Activated T-helper 9 cell treated with anti-CD3 and anti-CD28 coated beads, Interleukin-2, amount 50 U/mL, for 16 hours (primary cell): ENCODE measurements around the gene PKD2L2.
"Not testable (repeated sequence)": the region's sequence is repeated elsewhere in the genome, so short reads cannot be mapped to it uniquely, and the experiment has no call there.

Experiments used
- DNase-seq: peaks from one replicate; pipeline ENCODE4 v3.0.0-alpha.2; 2020; ENCODE audit warnings: low read depth

The PKD2L2 gene

GRCh38 chr5:137888466-137888862 is 793 bp upstream of the PKD2L2 start:
- DNase-seq: no peak

GRCh38 chr5:137890845-137891244 is 1.6 kb downstream of the PKD2L2 start:
- DNase-seq: no peak

DNA sequence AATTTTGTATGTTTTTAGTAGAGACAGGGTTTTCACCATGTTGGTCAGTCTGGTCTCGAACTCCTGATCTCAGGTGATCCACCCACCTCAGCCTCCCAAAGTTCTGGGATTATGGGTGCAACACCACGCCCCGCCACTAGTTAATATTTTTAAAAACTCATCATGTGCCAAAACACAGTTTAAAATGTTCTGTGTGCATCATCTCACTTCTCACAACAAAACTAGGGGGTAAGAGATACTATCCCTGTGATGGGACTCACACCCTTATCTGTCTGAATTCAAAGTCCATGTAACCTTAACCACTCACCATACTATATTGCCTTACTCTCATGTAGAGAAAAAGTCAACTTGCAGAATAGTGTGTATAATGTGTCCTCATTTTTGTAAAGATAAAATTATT is 2.6 kb downstream of the PKD2L2 start:
- DNase-seq: no peak

GRCh38 chr5:137894586-137894985 is 5.3 kb downstream of the PKD2L2 start:
- DNase-seq: no peak

GRCh38 chr5:137896560-137896959 is 7.3 kb downstream of the PKD2L2 start:
- DNase-seq: no peak

DNA sequence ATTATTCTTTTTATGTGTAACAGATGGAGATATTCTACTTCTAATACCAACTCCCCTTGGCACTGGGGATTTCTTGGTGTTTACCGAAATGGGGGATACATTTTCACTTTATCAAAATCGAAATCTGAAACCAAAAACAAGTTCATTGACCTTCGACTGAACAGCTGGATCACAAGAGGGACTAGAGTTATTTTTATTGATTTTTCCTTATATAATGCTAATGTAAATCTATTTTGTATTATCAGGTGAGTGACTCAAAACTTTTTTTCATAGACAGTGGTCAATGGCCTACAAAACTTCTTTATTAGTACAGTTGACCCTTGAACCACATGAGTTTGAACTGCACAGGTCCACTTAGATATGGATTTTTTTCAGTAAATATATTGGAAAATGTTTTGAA is 10.2 kb downstream of the PKD2L2 start:
- no peak for DNase-seq

- DNase-seq: no peak
Observed at GRCh38 chr5:137901011-137901817, 12.0 kb downstream of the PKD2L2 start.

DNA sequence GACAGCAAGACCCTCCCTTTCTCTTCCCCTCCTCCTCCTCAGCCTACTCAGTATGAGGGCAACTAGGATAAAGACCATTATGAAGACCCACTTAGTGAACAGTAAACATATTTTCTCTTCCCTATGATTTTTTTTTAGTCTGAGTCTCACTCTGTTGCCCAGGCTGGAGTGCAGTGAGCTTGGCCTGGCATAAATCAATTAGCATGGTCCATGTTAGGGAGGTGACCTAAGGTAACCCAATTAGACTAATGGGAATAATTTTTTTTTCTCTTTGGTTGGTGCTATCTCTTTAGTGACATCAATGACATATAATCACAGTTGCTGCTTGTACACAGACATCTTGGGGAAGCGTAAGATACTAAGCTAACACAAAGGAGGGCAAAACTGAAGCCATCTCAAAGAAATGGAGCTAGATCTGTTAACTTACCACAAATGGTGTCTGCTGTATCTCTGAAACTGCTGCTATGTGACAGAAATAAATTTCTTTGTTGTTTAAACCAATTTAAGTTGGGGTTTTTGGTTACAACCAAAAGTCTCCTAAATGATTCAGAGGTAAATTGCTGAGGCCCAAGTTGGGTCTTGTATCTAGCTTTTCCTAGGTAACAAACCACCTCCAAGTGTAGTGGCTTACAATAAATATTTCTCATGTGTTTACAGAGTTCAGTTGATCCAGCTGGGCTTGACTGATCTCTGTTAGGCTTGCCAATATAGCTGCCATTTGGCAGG is 13.3 kb downstream of the PKD2L2 start:
- no peak for DNase-seq

GRCh38 chr5:137914758-137915157 is 25.5 kb downstream of the PKD2L2 start:
- no peak for DNase-seq

DNA sequence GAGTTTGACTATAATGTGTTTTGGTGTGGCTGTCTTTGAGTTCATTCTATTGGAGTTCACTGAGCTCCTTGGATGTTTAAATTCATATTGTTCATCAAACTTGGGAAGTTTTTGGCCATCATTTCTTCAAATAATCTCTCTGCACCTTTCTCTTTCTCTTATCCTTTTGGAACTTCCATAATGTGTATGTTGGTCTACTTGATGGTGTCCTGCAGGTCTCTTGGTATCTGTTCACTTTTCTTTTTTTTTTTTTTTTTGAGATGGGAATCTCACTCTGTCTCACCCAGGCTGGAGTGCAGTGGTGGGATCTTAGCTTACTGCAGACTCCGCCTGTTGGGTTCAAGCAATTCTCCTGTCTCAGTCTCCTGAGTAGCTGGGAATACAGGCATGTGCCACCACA is 27.7 kb downstream of the PKD2L2 start:
- DNase-seq: no peak

DNA sequence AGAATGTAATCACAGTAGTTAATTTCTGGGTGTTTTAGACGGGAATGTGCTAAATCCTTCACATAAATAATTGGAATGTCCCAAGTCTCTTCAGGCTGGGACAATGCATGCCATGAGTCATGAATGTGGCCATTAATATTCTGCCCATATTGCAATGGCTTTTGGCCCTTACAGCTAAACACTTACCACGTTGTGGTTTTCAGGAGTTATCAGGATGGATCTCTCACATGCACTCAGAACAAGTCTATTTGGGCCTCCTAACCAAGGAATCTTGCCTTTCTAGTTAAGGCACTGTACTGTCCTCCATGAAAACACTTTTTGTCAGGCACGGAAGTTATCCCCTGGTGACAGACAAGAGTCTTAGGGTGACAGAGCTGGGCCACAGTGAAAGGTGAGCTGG is 32.7 kb downstream of the PKD2L2 start:
- no peak for DNase-seq

DNA sequence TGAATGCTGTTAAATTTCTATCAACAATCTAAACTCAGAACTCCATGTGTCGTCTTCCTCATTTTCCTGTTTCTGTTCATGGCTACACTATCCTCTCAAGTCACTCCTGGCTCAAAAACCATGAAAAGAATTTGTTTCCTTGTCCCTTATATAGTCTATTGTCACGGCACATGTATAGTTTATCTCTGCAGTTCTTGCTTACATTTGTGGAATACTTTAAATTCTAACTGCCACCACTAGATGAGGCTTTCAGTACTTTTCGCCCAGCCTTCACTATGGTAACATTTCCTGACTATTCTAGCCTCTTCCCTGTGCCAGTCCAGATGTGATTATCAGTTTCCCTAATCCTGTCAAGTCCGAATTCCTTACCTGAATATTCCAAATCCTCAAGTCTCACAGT is 34.6 kb downstream of the PKD2L2 start:
- DNase-seq: no peak

DNA sequence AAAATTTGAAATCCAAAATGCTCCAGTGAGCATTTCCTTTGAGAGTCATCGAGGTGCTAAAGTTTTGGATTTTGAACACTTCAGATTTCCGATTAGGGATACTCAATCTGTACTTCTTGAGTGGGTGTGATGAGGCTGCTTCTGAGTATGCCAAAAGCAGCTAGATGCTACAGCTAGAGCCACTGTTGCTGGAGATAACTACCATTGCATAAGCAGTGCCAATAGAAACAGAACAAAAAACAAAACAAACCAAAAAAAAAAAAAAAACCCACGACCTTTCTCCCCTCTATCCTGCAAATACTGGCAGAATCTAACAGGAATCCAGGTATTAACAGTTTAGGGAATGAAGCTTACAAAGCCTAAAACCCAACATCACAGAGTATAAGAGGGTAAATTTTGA is 43.5 kb downstream of the PKD2L2 start:
- no peak for DNase-seq

- DNase-seq: no peak
Observed at GRCh38 chr5:137933491-137933911, 44.2 kb downstream of the PKD2L2 start.

DNA sequence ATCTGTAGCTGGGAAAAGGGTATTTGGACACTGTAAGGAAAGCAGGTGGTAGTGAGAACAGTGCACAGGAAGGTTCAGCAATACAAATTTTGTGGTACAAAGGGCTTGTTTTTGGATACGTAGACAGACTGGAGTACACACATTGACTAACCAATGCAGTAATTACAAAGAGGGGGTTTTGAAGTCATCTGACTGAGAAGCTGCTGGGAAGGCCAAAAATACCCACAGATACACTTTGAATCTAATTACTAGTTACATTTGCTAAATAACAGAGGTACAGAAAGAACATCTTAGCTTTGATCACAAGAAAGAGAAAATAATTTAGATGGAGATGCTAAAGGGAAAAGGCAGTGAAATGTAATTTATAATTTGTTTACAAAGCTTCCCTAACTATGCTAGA is 45.9 kb downstream of the PKD2L2 start:
- DNase-seq: no peak

- DNase-seq: no peak
Observed at GRCh38 chr5:137935694-137936093, 46.4 kb downstream of the PKD2L2 start.

- no peak for DNase-seq
Observed at GRCh38 chr5:137937994-137938750, 48.9 kb downstream of the PKD2L2 start.

DNA sequence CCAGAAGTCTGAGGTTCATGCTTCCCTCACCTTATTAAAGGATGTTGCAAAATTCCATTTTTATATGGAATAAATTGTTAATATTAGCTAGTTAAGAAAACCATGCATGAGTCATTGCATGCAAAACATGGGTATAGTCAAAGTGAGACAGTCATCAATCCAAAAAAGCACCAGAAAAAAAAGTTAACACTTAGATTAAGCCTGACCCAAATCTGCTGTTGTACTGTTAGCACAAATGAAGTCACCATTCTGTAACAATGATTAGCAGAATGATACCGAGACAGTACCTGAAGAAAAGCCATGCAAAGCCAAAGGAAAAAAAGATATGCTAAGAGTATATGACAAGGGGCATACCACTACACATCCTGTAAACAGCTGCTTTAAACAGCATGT is 49.5 kb downstream of the PKD2L2 start:
- no peak for DNase-seq

DNA sequence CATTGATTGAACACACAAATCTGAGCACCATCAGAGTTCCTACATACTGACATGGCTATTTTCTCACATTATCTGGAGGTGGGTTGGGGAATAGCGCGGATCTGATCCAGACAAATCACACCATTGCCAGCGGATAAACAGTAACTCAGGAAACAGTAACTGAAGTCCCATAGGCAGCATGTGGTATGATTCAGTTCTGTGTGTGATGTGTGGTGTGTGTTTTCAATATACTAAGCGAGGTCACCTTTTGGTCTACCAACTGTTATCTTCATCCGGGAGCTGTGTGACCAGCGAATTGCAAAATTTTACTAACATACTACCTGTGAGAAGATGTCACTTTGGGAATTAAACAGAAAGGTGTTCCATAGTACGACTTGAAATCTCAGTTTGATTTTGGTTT is 50.1 kb downstream of the PKD2L2 start:
- DNase-seq: no peak

GRCh38 chr5:137944280-137944679 is 55.0 kb downstream of the PKD2L2 start:
- not testable (repeated sequence) for DNase-seq

GRCh38 chr5:137945825-137946224 is 56.6 kb downstream of the PKD2L2 start:
- no peak for DNase-seq

GRCh38 chr5:137954131-137954879 is 65.0 kb downstream of the PKD2L2 start:
- DNase-seq: no peak
